Transverse colon (tissue), 4 donors: ENCODE results near the gene CYP3A7.

Source experiments
- EP300 ChIP-seq: sonication (generic); formaldehyde crosslinking; IDR thresholded peaks from one replicate; pipeline ENCODE4 v1.6.1; 2017; ENCODE audit warnings: antibody characterized with exemption, low read depth
- POLR2A ChIP-seq: fragments of 450-650 bp; IDR thresholded peaks from one replicate; pipeline ENCODE4 v1.6.1; 2016; ENCODE audit warnings: antibody characterized with exemption, mild to moderate bottlenecking, moderate library complexity
- POLR2AphosphoS5 ChIP-seq, 3 donors: sonication (generic); formaldehyde crosslinking; IDR thresholded peaks; one replicate each; pipeline ENCODE4 v1.6.1; 2016; ENCODE audit warnings: antibody characterized with exemption in 3 of 3
- TF ChIP-seq, protein P1 (sequence below), 5 experiments: fragments of 200-600 bp in 3 of 5; fragments of 450-650 bp in 2 of 5; sonication (generic) in 3 of 5; IDR thresholded peaks; 1 replicate in 2 of 5; 2 replicates in 3 of 5; pipeline ENCODE4 v1.5.1; 2016 to 2017; ENCODE audit warnings: antibody characterized with exemption in 5 of 5, inconsistent platforms in 3 of 5, mild to moderate bottlenecking in 2 of 5, moderate library complexity in 1 of 5

DNA sequence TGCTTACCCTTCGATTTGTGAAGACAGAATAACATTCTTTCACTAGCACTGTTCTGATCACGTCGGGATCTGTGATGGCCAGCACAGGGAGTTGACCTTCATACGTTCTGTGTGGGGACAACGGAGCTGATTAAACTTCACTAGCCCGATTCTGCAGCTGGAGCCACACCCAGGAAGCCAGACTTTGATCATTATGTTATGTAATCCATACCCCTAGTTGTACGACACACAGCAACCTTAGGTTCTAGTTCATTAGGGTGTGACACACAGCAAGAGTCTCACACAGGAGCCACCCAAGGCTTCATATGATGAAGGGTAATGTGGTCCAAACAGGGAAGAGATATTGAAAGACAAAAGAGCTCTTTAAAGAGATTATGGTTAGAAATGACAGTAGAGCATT, 62.4 kb downstream of the CYP3A7 start:
- TF ChIP-seq, protein P1, sequence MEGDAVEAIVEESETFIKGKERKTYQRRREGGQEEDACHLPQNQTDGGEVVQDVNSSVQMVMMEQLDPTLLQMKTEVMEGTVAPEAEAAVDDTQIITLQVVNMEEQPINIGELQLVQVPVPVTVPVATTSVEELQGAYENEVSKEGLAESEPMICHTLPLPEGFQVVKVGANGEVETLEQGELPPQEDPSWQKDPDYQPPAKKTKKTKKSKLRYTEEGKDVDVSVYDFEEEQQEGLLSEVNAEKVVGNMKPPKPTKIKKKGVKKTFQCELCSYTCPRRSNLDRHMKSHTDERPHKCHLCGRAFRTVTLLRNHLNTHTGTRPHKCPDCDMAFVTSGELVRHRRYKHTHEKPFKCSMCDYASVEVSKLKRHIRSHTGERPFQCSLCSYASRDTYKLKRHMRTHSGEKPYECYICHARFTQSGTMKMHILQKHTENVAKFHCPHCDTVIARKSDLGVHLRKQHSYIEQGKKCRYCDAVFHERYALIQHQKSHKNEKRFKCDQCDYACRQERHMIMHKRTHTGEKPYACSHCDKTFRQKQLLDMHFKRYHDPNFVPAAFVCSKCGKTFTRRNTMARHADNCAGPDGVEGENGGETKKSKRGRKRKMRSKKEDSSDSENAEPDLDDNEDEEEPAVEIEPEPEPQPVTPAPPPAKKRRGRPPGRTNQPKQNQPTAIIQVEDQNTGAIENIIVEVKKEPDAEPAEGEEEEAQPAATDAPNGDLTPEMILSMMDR (IDR thresholded peaks at IDR 0.05) = no peak
- TF ChIP-seq POLR2A (no peak), POLR2AphosphoS5 (IDR thresholded peaks at IDR 0.05) (no peak), EP300 (no peak)
